GM12878 (cell line): ENCODE measurements around the gene TTC17. TPM values are rescaled to one million over a fixed set of nuclear protein-coding genes. Genes with fewer than 3 reads are reported as not detected.
A peak's percentile ranks its signal among the peaks of the same experiment; 100 is the strongest.

Experiments
- ATAC-seq: fragments of 200-7000 bp; cut with Tn5 transposase; 3 replicates; pipeline ENCODE4 v1.9.1; 2020; ENCODE audit warnings: mild to moderate bottlenecking, moderate library complexity
- BruUV-seq: library from RNA; stranded (reverse); fragments of 400-500 nt; replicated peaks from 2 replicates; lab custom pipeline; 2021; lab: Mats Ljungman, UMichigan
- CTCF ChIA-PET: fragments of 300-600 bp; sonication (Branson Sonifier 250); formaldehyde crosslinking; extraction: SDS; loops from one replicate; lab custom pipeline; 2021; ENCODE audit warnings: inconsistent platforms; lab: Yijun Ruan, JAX
- POLR2A ChIA-PET: fragments of 350-600 bp; formaldehyde crosslinking; extraction: SDS; loops from one replicate; lab custom pipeline; 2021; ENCODE audit warnings: inconsistent platforms; lab: Charles Lee
- RAD21 ChIA-PET: fragments of 300-600 bp; sonication (Branson Sonifier 250); formaldehyde crosslinking; loops from one replicate; lab custom pipeline; 2023; ENCODE audit warnings: antibody characterized with exemption; ENCODE audit not compliant: unreplicated experiment; lab: Charles Lee
- SMC1A ChIA-PET: fragments of 300-600 bp; sonication (Branson Sonifier 250); formaldehyde crosslinking; loops from one replicate; lab custom pipeline; 2023; ENCODE audit not compliant: unreplicated experiment, uncharacterized antibody; lab: Charles Lee
- DNase-seq: peaks from one replicate; pipeline ENCODE4 v3.0.0-alpha.2; 2011; ENCODE audit warnings: low read depth, low spot score
- FAIRE-seq: peaks from 3 replicates; lab custom pipeline; 2011; peaks lifted over from hg19 to GRCh38; lab: Jason Lieb, UNC
- H2AFZ ChIP-seq: 2 replicates; pipeline ENCODE4 v1.6.0; 2011; ENCODE audit warnings: low read depth, low read length, control low read depth; ENCODE audit not compliant: control insufficient read depth
- H3K27ac ChIP-seq: 2 replicates; pipeline ENCODE4 v1.5.1; 2011; ENCODE audit warnings: control low read depth; ENCODE audit not compliant: control insufficient read depth, insufficient read depth
- H3K27me3 ChIP-seq, 2 experiments: replicated peaks in 1 of 2; 2 replicates each; pipeline versions ENCODE4 v1.6.0 to v1.6.1; 2011; ENCODE audit warnings: low read length in 1 of 2; ENCODE audit not compliant: control insufficient read depth in 2 of 2, insufficient read depth in 2 of 2
- H3K36me3 ChIP-seq, 2 experiments: 2 replicates each; pipeline ENCODE4 v1.5.1; 2011; ENCODE audit warnings: low read length in 1 of 2; ENCODE audit not compliant: control insufficient read depth in 2 of 2, insufficient read depth in 2 of 2
- H3K4me1 ChIP-seq: 2 replicates; pipeline ENCODE4 v1.6.1; 2011; ENCODE audit warnings: mild to moderate bottlenecking, low read length, moderate library complexity, mixed read lengths; ENCODE audit not compliant: control insufficient read depth, insufficient read depth
- H3K4me2 ChIP-seq: 2 replicates; pipeline ENCODE4 v1.6.0; 2011; ENCODE audit warnings: control low read depth; ENCODE audit not compliant: control insufficient read depth, insufficient read depth
- H3K4me3 ChIP-seq: fragments of 200-600 bp; sonication (generic); 2 replicates; pipeline ENCODE4 v1.5.1; 2016
- H3K79me2 ChIP-seq: 2 replicates; pipeline ENCODE4 v1.6.0; 2011; ENCODE audit warnings: low read length; ENCODE audit not compliant: control insufficient read depth, insufficient read depth
- H3K9ac ChIP-seq: 2 replicates; pipeline ENCODE4 v1.8.0; 2011; ENCODE audit warnings: low read length, control low read depth, mixed read lengths; ENCODE audit not compliant: control insufficient read depth, insufficient read depth
- H3K9me3 ChIP-seq: replicated peaks from 3 replicates; pipeline ENCODE4 v1.5.1; 2011; ENCODE audit warnings: mild to moderate bottlenecking, low read length; ENCODE audit not compliant: control insufficient read depth, insufficient read depth
- H4K20me1 ChIP-seq: 2 replicates; pipeline ENCODE4 v1.6.0; 2011; ENCODE audit not compliant: control insufficient read depth, insufficient read depth
- ATF2 ChIP-seq: IDR thresholded peaks from 2 replicates; pipeline ENCODE4 v1.6.1; 2012; ENCODE audit warnings: low read length, inconsistent platforms
- CUX1 ChIP-seq: IDR thresholded peaks from 2 replicates; pipeline ENCODE4 v1.6.1; 2012; ENCODE audit warnings: improper control_type of control experiment, low read depth, low read length; ENCODE audit not compliant: insufficient replicate concordance
- ETV6 ChIP-seq, 2 experiments: fragments of 450-650 bp in 1 of 2; IDR thresholded peaks in 1 of 2; conservative IDR thresholded peaks in 1 of 2; 2 replicates each; pipeline ENCODE4 v1.6.1; 2014; ENCODE audit warnings: antibody characterized with exemption in 1 of 2, borderline replicate concordance in 1 of 2, low read depth in 1 of 2, mild to moderate bottlenecking in 1 of 2, moderate library complexity in 1 of 2
- EZH2 ChIP-seq: IDR thresholded peaks from 2 replicates; pipeline ENCODE4 v1.6.1; 2012; ENCODE audit warnings: low read depth, mild to moderate bottlenecking, control low read depth, inconsistent platforms, low read length, borderline replicate concordance; ENCODE audit not compliant: control insufficient read depth
- JUNB ChIP-seq: IDR thresholded peaks from 2 replicates; pipeline ENCODE4 v1.6.1; 2016; ENCODE audit warnings: antibody characterized with exemption, mild to moderate bottlenecking
- MEF2A ChIP-seq: IDR thresholded peaks from 2 replicates; pipeline ENCODE4 v1.6.1; 2011; ENCODE audit warnings: low read depth, mild to moderate bottlenecking, low read length, moderate library complexity; ENCODE audit not compliant: insufficient read depth
- MTA2 ChIP-seq: fragments of 450-650 bp; IDR thresholded peaks from 2 replicates; pipeline ENCODE4 v1.6.1; 2016; ENCODE audit warnings: low read depth, mild to moderate bottlenecking, moderate library complexity
- NFIC ChIP-seq: IDR thresholded peaks from 2 replicates; pipeline ENCODE4 v1.6.1; 2012; ENCODE audit warnings: low read depth, mild to moderate bottlenecking, inconsistent platforms, low read length, moderate library complexity
- TCF3 ChIP-seq: IDR thresholded peaks from 2 replicates; pipeline ENCODE4 v1.6.1; 2012; ENCODE audit warnings: low read depth, mild to moderate bottlenecking, low read length, borderline replicate concordance; ENCODE audit not compliant: insufficient read depth
- YY1 ChIP-seq: IDR thresholded peaks from 2 replicates; pipeline ENCODE4 v1.6.1; 2011; ENCODE audit warnings: low read depth, mild to moderate bottlenecking, low read length
- WGBS: methylation state at CpG from one replicate; pipeline ENCODE4 v1.1.6; 2016; ENCODE audit warnings: low lambda C conversion rate; ENCODE audit not compliant: insufficient replicate concordance, insufficient coverage; ENCODE audit errors: missing lambda C conversion rate; 5-methylcytosine and 5-hydroxymethylcytosine counted together
- in situ Hi-C: fragments of 300-500 bp; cut with MboI; formaldehyde crosslinking; loops from 9 replicates; pipeline ENCODE4 v1.14.3; 2018; ENCODE audit warnings: mixed read lengths
- intact Hi-C: fragments of 100-400 bp; cut with micrococcal nuclease; formaldehyde crosslinking; loops from one replicate; pipeline ENCODE4 v1.14.2; 2022; ENCODE audit not compliant: unreplicated experiment
- polyA plus RNA-seq, 11 experiments: library from polyadenylated mRNA; depleted of rRNA in 4 of 11; unstranded in 6 of 11; stranded (reverse) in 5 of 11; fragments of >200 nt; fragmentation: Nextera tagmentation in 4 of 11; fragmentation: Illumina TruSeq in 1 of 11; extraction: Ambion mirVana in 4 of 11; extraction: Trizol in 1 of 11; gene quantifications; 1 replicate in 1 of 11; 2 replicates in 10 of 11; pipeline versions ENCODE4 v1.2.1 to v1.2.3, GENCODE V29; 2011 to 2016; ENCODE audit warnings: inconsistent platforms in 2 of 11, missing spikeins in 2 of 11, low read depth in 1 of 11
- total RNA-seq, 4 experiments: library from RNA; depleted of rRNA in 3 of 4; stranded (reverse); fragments of >200 nt in 3 of 4; fragmentation: Illumina TruSeq in 1 of 4; extraction: Trizol in 1 of 4; gene quantifications; 2 replicates each; pipeline versions ENCODE4 v1.2.1 to v1.2.3, GENCODE V29; 2013 to 2021
- TF ChIP-seq, protein P1 (sequence below), 3 experiments: IDR thresholded peaks in 2 of 3; conservative IDR thresholded peaks in 1 of 3; 2 replicates each; pipeline ENCODE4 v1.5.1; 2011; ENCODE audit warnings: low read depth in 3 of 3, low read length in 3 of 3, mild to moderate bottlenecking in 3 of 3, control low read depth in 2 of 3, moderate library complexity in 2 of 3, inconsistent platforms in 1 of 3, mixed read lengths in 1 of 3; ENCODE audit not compliant: control insufficient read depth in 2 of 3, insufficient read depth in 1 of 3; ENCODE audit errors: extremely low read depth in 1 of 3
- TF ChIP-seq, protein P2 (sequence below): IDR thresholded peaks from 2 replicates; pipeline ENCODE4 v1.6.1; 2012; ENCODE audit warnings: low read depth, low read length, improper control_type of control experiment

TTC17 gene
- total and polyA plus RNA-seq, 10 of the 15 experiments (the other 5 are each of a cell fraction or from before 2014, with no cell fraction given) = 15.9 to 116 (median 41.5) TPM

DNA sequence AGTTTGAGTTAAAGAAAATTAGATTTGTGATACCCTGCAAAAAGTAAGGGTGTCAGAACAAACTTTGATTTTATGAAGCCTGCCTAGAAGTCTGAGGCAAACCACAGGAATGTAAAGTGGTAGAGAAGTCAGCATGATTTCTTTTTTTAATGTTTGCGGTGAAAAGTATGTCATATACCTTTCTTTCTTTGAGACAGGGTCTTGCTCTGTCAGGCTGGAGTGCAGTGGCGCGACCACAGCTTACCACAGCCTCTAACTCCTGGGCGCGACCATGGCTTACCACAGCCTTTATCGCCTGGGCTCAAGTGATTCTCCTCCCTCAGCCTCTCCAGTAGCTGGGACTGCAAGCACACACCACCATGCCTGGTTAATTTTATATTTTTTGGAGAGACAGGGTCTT, 42.3 kb upstream of the TTC17 start (continued):
- TF ChIP-seq NFIC (peak; percentile 43; the same call in 1 of the 2 replicates), MEF2A (0 out of 2 replicates have a peak, but pooled peaks have one; percentile 4)
- TF ChIP-seq, protein P1, sequence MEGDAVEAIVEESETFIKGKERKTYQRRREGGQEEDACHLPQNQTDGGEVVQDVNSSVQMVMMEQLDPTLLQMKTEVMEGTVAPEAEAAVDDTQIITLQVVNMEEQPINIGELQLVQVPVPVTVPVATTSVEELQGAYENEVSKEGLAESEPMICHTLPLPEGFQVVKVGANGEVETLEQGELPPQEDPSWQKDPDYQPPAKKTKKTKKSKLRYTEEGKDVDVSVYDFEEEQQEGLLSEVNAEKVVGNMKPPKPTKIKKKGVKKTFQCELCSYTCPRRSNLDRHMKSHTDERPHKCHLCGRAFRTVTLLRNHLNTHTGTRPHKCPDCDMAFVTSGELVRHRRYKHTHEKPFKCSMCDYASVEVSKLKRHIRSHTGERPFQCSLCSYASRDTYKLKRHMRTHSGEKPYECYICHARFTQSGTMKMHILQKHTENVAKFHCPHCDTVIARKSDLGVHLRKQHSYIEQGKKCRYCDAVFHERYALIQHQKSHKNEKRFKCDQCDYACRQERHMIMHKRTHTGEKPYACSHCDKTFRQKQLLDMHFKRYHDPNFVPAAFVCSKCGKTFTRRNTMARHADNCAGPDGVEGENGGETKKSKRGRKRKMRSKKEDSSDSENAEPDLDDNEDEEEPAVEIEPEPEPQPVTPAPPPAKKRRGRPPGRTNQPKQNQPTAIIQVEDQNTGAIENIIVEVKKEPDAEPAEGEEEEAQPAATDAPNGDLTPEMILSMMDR (IDR thresholded peaks at IDR 0.05 in 2 of 3, conservative IDR thresholded peaks at IDR 0.05 in 1 of 3; ENCODE audit: control insufficient read depth in 2 of 3, extremely low read depth in 1 of 3, insufficient read depth in 1 of 3, low read depth in 3 of 3, low read length in 3 of 3) = no peak

- DNase-seq = no peak
- TF ChIP-seq JUNB = no peak
- TF ChIP-seq ATF2 = no peak
- TF ChIP-seq, protein P2, sequence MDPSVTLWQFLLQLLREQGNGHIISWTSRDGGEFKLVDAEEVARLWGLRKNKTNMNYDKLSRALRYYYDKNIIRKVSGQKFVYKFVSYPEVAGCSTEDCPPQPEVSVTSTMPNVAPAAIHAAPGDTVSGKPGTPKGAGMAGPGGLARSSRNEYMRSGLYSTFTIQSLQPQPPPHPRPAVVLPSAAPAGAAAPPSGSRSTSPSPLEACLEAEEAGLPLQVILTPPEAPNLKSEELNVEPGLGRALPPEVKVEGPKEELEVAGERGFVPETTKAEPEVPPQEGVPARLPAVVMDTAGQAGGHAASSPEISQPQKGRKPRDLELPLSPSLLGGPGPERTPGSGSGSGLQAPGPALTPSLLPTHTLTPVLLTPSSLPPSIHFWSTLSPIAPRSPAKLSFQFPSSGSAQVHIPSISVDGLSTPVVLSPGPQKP = no peak
- TF ChIP-seq ETV6 (conservative IDR thresholded peaks at IDR 0.05 in 1 of 2, IDR thresholded peaks at IDR 0.05 in 1 of 2; ENCODE audit: borderline replicate concordance in 1 of 2, low read depth in 1 of 2) = no peak
- no peak for TF ChIP-seq CUX1
- no peak for TF ChIP-seq TCF3
- no peak for TF ChIP-seq EZH2
- TF ChIP-seq YY1 = no peak
- no peak for TF ChIP-seq MTA2
Measured at GRCh38 chr11:43327987-43328386, 30.7 kb upstream of the TTC17 start.

More at GRCh38 chr11:43327987-43328386, 30.7 kb upstream of the TTC17 start:
- intact Hi-C loops = no loop called here
- BruUV-seq = no TSS peak
- Histone ChIP-seq H4K20me1 (no peaks in the 10 kb centered on the region), H3K4me2 (no peak overlapping the region), H3K4me1 (no peaks in the 10 kb centered on the region), H3K79me2 (no peaks in the 10 kb centered on the region), H3K36me3 (peaks cover 8 to 29% of the 10 kb centered on the region in 2 experiments), H3K9ac (no peak overlapping the region), H2AFZ (no peak overlapping the region), H3K27me3 (no peaks in the 10 kb centered on the region), H3K9me3 (no peaks in the 10 kb centered on the region), H3K27ac (no peak overlapping the region), H3K4me3 (no peak overlapping the region)
- ChIA-PET CTCF (interaction anchor here (1.2 to 1.5 kb wide), 4 partner anchors 12 to 50 kb away, joined by 3 to 4 read pairs (median 3); no protein-coding TSS in a partner anchor), SMC1A (interaction anchor here (0.9 to 2.4 kb wide), 2 partner anchors 10 to 20 kb away, joined by 4 to 6 read pairs; no protein-coding TSS in a partner anchor), POLR2A (no interaction called here), RAD21 (interaction anchor here (0.6 kb wide), 1 partner anchor 525 kb away, joined by 4 read pairs; no protein-coding TSS in a partner anchor)
- in situ Hi-C loops = no loop called here
- FAIRE-seq = no peak
- no peak for ATAC-seq
- WGBS = 98% methylated on average over 2 of the region's 2 CpGs
